DOHH2 (cell line): ENCODE measurements around the gene CCDC71L.
"Not testable (repeated sequence)": the region's sequence is repeated elsewhere in the genome, so short reads cannot be mapped to it uniquely, and the experiment has no call there.

Source experiments
- H3F3A ChIP-seq: fragments of 200-600 bp; sonication (generic), shearing (Covaris generic); 2 replicates; pipeline ENCODE4 v1.6.0; 2016; ENCODE audit warnings: antibody characterized with exemption, mild to moderate bottlenecking; ENCODE audit not compliant: control insufficient read depth, insufficient read depth
- H3K27ac ChIP-seq: fragments of 200-600 bp; sonication (generic); 2 replicates; pipeline ENCODE4 v1.5.1; 2014; ENCODE audit warnings: low read depth, mild to moderate bottlenecking, low read length, moderate library complexity
- H3K27me3 ChIP-seq: fragments of 200-600 bp; sonication (generic); 2 replicates; pipeline ENCODE4 v1.6.1; 2014; ENCODE audit warnings: mild to moderate bottlenecking, low read length, mixed read lengths; ENCODE audit not compliant: control insufficient read depth
- H3K36me3 ChIP-seq: fragments of 200-600 bp; sonication (generic); 2 replicates; pipeline ENCODE4 v1.6.1; 2014; ENCODE audit warnings: mild to moderate bottlenecking, low read length, moderate library complexity, mixed read lengths; ENCODE audit not compliant: control insufficient read depth
- H3K4me1 ChIP-seq: fragments of 200-600 bp; sonication (generic); 2 replicates; pipeline ENCODE4 v1.6.1; 2014; ENCODE audit warnings: mild to moderate bottlenecking, low read length, mixed read lengths; ENCODE audit not compliant: control insufficient read depth
- H3K4me2 ChIP-seq: fragments of 200-600 bp; sonication (generic); 2 replicates; pipeline ENCODE4 v1.6.0; 2014; ENCODE audit warnings: mild to moderate bottlenecking, low read length, moderate library complexity
- H3K4me3 ChIP-seq: fragments of 200-600 bp; sonication (generic); 2 replicates; pipeline ENCODE4 v1.5.1; 2014; ENCODE audit warnings: mild to moderate bottlenecking, low read length, mixed read lengths
- H3K79me2 ChIP-seq: fragments of 200-600 bp; sonication (generic); 2 replicates; pipeline ENCODE4 v1.6.1; 2014; ENCODE audit warnings: mild to moderate bottlenecking, low read length, mixed read lengths; ENCODE audit not compliant: control insufficient read depth
- H3K9me2 ChIP-seq: fragments of 200-600 bp; sonication (generic); replicated peaks from 2 replicates; pipeline ENCODE4 v1.6.1; 2014; ENCODE audit warnings: mild to moderate bottlenecking, low read length, mixed read lengths; ENCODE audit not compliant: control insufficient read depth
- H3K9me3 ChIP-seq: fragments of 200-600 bp; sonication (generic); 2 replicates; pipeline ENCODE4 v1.6.1; 2014; ENCODE audit warnings: antibody characterized with exemption, low read length, mixed read lengths; ENCODE audit not compliant: control insufficient read depth, insufficient read depth
- H4K20me1 ChIP-seq: fragments of 200-600 bp; sonication (generic); 2 replicates; pipeline ENCODE4 v1.6.0; 2014; ENCODE audit warnings: low read depth, mild to moderate bottlenecking, antibody characterized with exemption, low read length, moderate library complexity; ENCODE audit not compliant: control insufficient read depth, insufficient read depth
- EZH2phosphoT487 ChIP-seq: fragments of 200-600 bp; sonication (generic); IDR thresholded peaks from 2 replicates; pipeline ENCODE4 v1.6.1; 2017; ENCODE audit warnings: borderline replicate concordance, mild to moderate bottlenecking, antibody characterized with exemption, low read length, moderate library complexity, mixed read lengths
- TF ChIP-seq, protein P1 (sequence below): fragments of 200-600 bp; sonication (generic); IDR thresholded peaks from one replicate; pipeline ENCODE4 v1.5.1; 2014; ENCODE audit warnings: antibody characterized with exemption, mild to moderate bottlenecking, low read depth, low read length; ENCODE audit not compliant: poor library complexity, severe bottlenecking

CCDC71L gene

DNA sequence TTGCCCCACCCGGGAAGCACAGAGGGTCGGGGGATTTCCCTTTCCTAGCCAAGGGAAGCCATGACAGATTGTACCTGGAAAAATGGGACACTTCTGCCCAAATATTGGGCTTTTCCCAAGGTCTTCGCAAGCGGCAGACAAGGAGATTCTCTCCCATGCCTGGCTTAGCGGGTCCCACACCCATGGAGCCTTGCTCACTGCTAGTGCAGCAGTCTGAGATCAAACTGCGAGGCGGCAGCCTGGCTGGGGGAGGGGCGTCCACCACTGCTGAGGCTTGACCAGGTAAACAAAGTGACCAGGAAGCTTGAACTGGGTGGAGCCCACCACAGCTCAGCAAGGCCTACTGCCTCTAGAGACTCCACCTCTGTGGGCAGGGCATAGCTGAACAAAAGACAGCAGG is 11.0 kb upstream of the CCDC71L start:
- H3K9me2 ChIP-seq, H3K4me2 ChIP-seq, H3K4me3 ChIP-seq, H3K9me3 ChIP-seq, H3K4me1 ChIP-seq, H3F3A ChIP-seq, H3K27ac ChIP-seq, H3K79me2 ChIP-seq, H4K20me1 ChIP-seq, H3K27me3 ChIP-seq, H3K36me3 ChIP-seq: not testable (repeated sequence)

DNA sequence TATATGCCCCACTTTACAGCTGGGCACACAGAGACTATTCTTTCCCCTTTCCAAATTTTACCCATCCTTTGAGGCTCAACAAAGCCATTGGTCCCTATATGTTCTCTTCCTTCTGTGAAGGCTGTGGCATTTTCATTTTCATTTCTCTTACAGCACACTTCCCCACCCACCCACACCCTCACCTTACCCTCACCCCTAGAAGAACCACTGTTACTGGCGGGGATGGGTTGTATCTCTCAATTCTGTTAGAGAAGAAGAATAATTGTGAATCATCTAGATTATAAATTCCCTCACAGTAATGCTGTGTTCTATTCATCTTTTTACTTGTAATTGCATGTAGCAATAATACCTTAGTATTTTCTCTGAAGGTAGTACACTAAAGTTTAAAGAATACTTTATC is 10.2 kb upstream of the CCDC71L start:
- Histone ChIP-seq H3K4me2 (no peak overlapping the region), H3K36me3 (no peaks in the 10 kb centered on the region), H3K27me3 (no peaks in the 10 kb centered on the region), H3F3A (no peaks in the 10 kb centered on the region), H3K9me3 (no peaks in the 10 kb centered on the region), H3K4me3 (no peak overlapping the region), H3K79me2 (no peaks in the 10 kb centered on the region), H3K27ac (no peak overlapping the region), H4K20me1 (no peaks in the 10 kb centered on the region), H3K4me1 (no peaks in the 10 kb centered on the region), H3K9me2 (no peaks in the 10 kb centered on the region; the same call in 1 of the 2 replicates)
- TF ChIP-seq, protein P1, sequence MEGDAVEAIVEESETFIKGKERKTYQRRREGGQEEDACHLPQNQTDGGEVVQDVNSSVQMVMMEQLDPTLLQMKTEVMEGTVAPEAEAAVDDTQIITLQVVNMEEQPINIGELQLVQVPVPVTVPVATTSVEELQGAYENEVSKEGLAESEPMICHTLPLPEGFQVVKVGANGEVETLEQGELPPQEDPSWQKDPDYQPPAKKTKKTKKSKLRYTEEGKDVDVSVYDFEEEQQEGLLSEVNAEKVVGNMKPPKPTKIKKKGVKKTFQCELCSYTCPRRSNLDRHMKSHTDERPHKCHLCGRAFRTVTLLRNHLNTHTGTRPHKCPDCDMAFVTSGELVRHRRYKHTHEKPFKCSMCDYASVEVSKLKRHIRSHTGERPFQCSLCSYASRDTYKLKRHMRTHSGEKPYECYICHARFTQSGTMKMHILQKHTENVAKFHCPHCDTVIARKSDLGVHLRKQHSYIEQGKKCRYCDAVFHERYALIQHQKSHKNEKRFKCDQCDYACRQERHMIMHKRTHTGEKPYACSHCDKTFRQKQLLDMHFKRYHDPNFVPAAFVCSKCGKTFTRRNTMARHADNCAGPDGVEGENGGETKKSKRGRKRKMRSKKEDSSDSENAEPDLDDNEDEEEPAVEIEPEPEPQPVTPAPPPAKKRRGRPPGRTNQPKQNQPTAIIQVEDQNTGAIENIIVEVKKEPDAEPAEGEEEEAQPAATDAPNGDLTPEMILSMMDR: no peak
- TF ChIP-seq EZH2phosphoT487: no peak

DNA sequence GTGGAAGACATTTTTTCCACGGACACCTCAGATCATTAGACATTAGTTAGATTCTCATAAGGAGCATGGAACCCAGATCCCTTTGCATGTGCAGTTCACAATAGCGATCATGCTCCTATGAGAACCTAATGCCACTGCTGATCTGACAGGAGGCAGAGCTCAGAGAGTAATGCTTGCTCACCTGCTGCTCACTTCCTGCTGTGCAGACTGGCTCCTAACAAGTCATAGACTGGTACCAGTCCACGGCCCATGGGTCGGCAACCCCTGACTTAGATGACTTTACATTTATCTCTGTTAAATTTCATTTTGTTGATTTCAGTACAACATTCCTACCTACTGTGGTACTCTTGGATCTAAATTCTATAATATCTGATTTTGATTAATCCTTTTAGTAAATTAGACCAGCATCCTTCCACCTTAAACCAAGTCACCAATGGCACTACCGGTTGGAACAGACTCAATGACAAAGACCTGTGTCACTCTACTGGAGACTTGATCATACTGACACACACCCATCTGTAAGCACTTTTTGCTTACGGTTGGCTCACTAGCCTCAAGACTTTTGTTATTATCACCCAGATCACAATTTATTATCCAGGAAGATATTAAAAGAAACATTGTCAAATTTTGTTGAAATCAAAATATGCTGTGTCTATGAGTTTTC is 8.0 kb upstream of the CCDC71L start:
- no peaks in the 10 kb centered on the region for H3F3A ChIP-seq
- H3K27me3 ChIP-seq: peaks cover 6% of the 10 kb centered on the region; the same call in 1 of the 2 replicates
- H3K4me2 ChIP-seq: no peak overlapping the region
- TF ChIP-seq, protein P1: no peak
- no peak for TF ChIP-seq EZH2phosphoT487
- no peak overlapping the region for H3K27ac ChIP-seq
- no peaks in the 10 kb centered on the region for H3K79me2 ChIP-seq
- no peaks in the 10 kb centered on the region for H3K4me1 ChIP-seq
- H4K20me1 ChIP-seq: no peaks in the 10 kb centered on the region
- no peaks in the 10 kb centered on the region; the same call in 1 of the 2 replicates for H3K9me2 ChIP-seq
- no peaks in the 10 kb centered on the region for H3K36me3 ChIP-seq
- H3K4me3 ChIP-seq: no peak overlapping the region
- no peaks in the 10 kb centered on the region for H3K9me3 ChIP-seq

DNA sequence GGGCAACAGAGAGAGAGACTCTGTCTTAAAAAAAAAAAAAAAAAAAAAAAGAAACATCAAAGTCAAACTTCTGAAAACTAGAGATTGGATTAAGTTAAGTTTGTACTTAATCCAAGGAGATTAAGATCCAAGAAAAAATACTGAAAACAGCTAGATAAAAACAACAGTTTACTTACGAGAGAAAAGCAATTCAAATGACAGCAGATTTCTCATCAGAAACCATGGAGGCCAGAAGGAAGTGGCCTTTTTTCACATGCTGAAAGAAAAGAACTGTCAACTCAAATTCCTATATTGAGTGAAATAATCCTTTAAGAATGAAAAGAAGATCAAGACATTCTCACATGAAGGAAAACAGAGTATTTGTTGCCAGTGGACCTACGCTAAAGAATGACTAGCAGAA is 5.4 kb upstream of the CCDC71L start:
- TF ChIP-seq EZH2phosphoT487: no peak
- TF ChIP-seq, protein P1: no peak
- no peak overlapping the region for H3K4me3 ChIP-seq
- peaks cover 19% of the 10 kb centered on the region for H3K27me3 ChIP-seq
- H3K27ac ChIP-seq: no peak overlapping the region
- H3F3A ChIP-seq: peaks cover 12% of the 10 kb centered on the region
- H3K9me3 ChIP-seq: 0 out of 2 replicates have a peak, but pooled peaks cover 2% of the 10 kb centered on the region
- no peaks in the 10 kb centered on the region for H4K20me1 ChIP-seq
- H3K4me2 ChIP-seq: no peak overlapping the region
- no peaks in the 10 kb centered on the region for H3K36me3 ChIP-seq
- no peaks in the 10 kb centered on the region for H3K79me2 ChIP-seq
- H3K9me2 ChIP-seq: no peaks in the 10 kb centered on the region; the same call in 1 of the 2 replicates
- H3K4me1 ChIP-seq: peaks cover under 1% of the 10 kb centered on the region
